ENCODE results near the gene CTNNB1. TPM values are rescaled to one million over a fixed set of nuclear protein-coding genes. Genes with fewer than 3 reads are reported as not detected.
A peak's percentile ranks its signal among the peaks of the same experiment; 100 is the strongest.

The CTNNB1 gene
- total and polyA plus RNA-seq, 2 experiments from 2014 or later: 89.4 to 566 TPM

DNA sequence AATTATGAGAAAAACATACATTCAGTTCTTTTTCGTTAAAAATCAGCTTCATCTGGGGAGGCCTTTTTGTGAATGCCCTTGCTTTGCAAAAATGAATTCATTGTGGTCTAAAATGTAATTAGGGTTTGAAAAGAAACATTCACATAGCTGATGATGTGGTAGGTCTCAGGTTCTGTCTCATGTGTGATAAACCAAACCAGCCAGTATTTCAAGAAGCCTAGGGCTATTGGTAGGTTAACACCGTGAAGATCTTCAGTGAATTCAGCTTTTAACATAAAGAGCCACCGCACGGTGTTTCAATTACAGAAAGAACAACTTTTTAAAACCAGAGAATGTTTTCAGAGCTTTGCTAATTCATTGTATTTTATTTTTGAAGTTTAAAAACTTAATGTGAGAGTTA lies 41.9 kb downstream of the CTNNB1 start:
- Histone ChIP-seq H3K27me3 (ENCODE audit: insufficient read depth) (no peaks in the 10 kb centered on the region), H2AFZ (no peak overlapping the region), H3K79me2 (replicated peaks; ENCODE audit: insufficient read depth) (no peaks in the 10 kb centered on the region; the same call in 1 of the 2 replicates), H3K36me3 (ENCODE audit: insufficient read depth) (peaks cover 32% of the 10 kb centered on the region), H3K9me2 (ENCODE audit: insufficient read depth) (no peaks in the 10 kb centered on the region), H3K4me2 (no peak overlapping the region), H3K4me3 (no peak overlapping the region), H3K27ac (ENCODE audit: low read depth) (no peak overlapping the region), H4K20me1 (replicated peaks; ENCODE audit: insufficient read depth) (no peaks in the 10 kb centered on the region; the same call in 1 of the 2 replicates), H3F3A (replicated peaks; ENCODE audit: low read depth) (no peaks in the 10 kb centered on the region), H3K4me1 (ENCODE audit: insufficient read depth) (peaks cover 3% of the 10 kb centered on the region; the same call in 1 of the 2 replicates)
- H3K36me3 Mint-ChIP-seq (ENCODE audit: low read depth): peaks cover 63% of the 10 kb centered on the region
- TF ChIP-seq CREB1 (CRISPR knock-in tag; IDR thresholded peaks at IDR 0.05; ENCODE audit: low read depth): no peak
- TF ChIP-seq STAT1 (IDR thresholded peaks at IDR 0.05; ENCODE audit: unreplicated experiment): no peak
- peaks cover 8% of the 10 kb centered on the region for H3K27me3 Mint-ChIP-seq (ENCODE audit: insufficient read depth, low read depth, poor library complexity)
- no peak overlapping the region for H3K27ac Mint-ChIP-seq
- DNase-seq (ENCODE audit: low spot score) (no peak), ATAC-seq (no peak)
- no peak overlapping the region for H3K4me3 Mint-ChIP-seq
- H3K9me3 Mint-ChIP-seq: no peaks in the 10 kb centered on the region; the same call in 2 of the 3 replicates
- peaks cover 4% of the 10 kb centered on the region; the same call in 2 of the 3 replicates for H3K4me1 Mint-ChIP-seq

- TF ChIP-seq ZNF114 (CRISPR knock-in tag; IDR thresholded peaks at IDR 0.05) (no peak), ZNF331 (CRISPR knock-in tag; IDR thresholded peaks at IDR 0.05; ENCODE audit: low read depth) (no peak), EZH2 (IDR thresholded peaks at IDR 0.05; ENCODE audit: low read depth, unreplicated experiment) (no peak), STAT1 (IDR thresholded peaks at IDR 0.05; ENCODE audit: unreplicated experiment) (no peak), JUNB (IDR thresholded peaks at IDR 0.05; ENCODE audit: unreplicated experiment) (no peak), CREB1 (CRISPR knock-in tag; IDR thresholded peaks at IDR 0.05; ENCODE audit: low read depth) (no peak), POLR2AphosphoS5 (IDR thresholded peaks at IDR 0.05; ENCODE audit: low read depth) (no peak)
- TF ChIP-seq, protein P1, sequence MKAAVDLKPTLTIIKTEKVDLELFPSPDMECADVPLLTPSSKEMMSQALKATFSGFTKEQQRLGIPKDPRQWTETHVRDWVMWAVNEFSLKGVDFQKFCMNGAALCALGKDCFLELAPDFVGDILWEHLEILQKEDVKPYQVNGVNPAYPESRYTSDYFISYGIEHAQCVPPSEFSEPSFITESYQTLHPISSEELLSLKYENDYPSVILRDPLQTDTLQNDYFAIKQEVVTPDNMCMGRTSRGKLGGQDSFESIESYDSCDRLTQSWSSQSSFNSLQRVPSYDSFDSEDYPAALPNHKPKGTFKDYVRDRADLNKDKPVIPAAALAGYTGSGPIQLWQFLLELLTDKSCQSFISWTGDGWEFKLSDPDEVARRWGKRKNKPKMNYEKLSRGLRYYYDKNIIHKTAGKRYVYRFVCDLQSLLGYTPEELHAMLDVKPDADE (IDR thresholded peaks at IDR 0.05): no peak
- TF ChIP-seq, protein P2, sequence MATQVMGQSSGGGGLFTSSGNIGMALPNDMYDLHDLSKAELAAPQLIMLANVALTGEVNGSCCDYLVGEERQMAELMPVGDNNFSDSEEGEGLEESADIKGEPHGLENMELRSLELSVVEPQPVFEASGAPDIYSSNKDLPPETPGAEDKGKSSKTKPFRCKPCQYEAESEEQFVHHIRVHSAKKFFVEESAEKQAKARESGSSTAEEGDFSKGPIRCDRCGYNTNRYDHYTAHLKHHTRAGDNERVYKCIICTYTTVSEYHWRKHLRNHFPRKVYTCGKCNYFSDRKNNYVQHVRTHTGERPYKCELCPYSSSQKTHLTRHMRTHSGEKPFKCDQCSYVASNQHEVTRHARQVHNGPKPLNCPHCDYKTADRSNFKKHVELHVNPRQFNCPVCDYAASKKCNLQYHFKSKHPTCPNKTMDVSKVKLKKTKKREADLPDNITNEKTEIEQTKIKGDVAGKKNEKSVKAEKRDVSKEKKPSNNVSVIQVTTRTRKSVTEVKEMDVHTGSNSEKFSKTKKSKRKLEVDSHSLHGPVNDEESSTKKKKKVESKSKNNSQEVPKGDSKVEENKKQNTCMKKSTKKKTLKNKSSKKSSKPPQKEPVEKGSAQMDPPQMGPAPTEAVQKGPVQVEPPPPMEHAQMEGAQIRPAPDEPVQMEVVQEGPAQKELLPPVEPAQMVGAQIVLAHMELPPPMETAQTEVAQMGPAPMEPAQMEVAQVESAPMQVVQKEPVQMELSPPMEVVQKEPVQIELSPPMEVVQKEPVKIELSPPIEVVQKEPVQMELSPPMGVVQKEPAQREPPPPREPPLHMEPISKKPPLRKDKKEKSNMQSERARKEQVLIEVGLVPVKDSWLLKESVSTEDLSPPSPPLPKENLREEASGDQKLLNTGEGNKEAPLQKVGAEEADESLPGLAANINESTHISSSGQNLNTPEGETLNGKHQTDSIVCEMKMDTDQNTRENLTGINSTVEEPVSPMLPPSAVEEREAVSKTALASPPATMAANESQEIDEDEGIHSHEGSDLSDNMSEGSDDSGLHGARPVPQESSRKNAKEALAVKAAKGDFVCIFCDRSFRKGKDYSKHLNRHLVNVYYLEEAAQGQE (IDR thresholded peaks at IDR 0.05; ENCODE audit: unreplicated experiment): no peak
- no peaks in the 10 kb centered on the region; the same call in 1 of the 2 replicates for H4K20me1 ChIP-seq (replicated peaks; ENCODE audit: insufficient read depth)
- H2AFZ ChIP-seq: no peak overlapping the region
- no peaks in the 10 kb centered on the region for H3K4me1 ChIP-seq (ENCODE audit: insufficient read depth)
- H3K9me2 ChIP-seq (ENCODE audit: insufficient read depth): no peaks in the 10 kb centered on the region
- peaks cover 24% of the 10 kb centered on the region for H3K36me3 ChIP-seq (ENCODE audit: insufficient read depth)
- H3K27me3 Mint-ChIP-seq (ENCODE audit: insufficient read depth, low read depth, poor library complexity): peaks cover 8% of the 10 kb centered on the region
- no peaks in the 10 kb centered on the region; the same call in 1 of the 2 replicates for H3K79me2 ChIP-seq (replicated peaks; ENCODE audit: insufficient read depth)
- no peaks in the 10 kb centered on the region; the same call in 2 of the 3 replicates for H3K9me3 Mint-ChIP-seq
- no peak for DNase-seq (ENCODE audit: low spot score)
- no peak overlapping the region for H3K4me3 Mint-ChIP-seq
- peak overlapping the region; percentile 16; the same call in 1 of the 2 replicates for H3K27ac Mint-ChIP-seq
- ATAC-seq: no peak
- H3K4me2 ChIP-seq: no peak overlapping the region
- peaks cover 54% of the 10 kb centered on the region for H3K36me3 Mint-ChIP-seq (ENCODE audit: low read depth)
- H3K4me1 Mint-ChIP-seq: no peaks in the 10 kb centered on the region
- H3K4me3 ChIP-seq: no peak overlapping the region
- H3F3A ChIP-seq (replicated peaks; ENCODE audit: low read depth): no peaks in the 10 kb centered on the region
- H3K27ac ChIP-seq (ENCODE audit: low read depth): no peak overlapping the region
- no peaks in the 10 kb centered on the region for H3K27me3 ChIP-seq (ENCODE audit: insufficient read depth)
Measured at GRCh38 chr3:41241800-41242571, 42.7 kb downstream of the CTNNB1 start.
